Globus pallidus (tissue), 1 donor: Measurements from ENCODE around the gene RPS6KB1.
"Not testable (repeated sequence)": the region's sequence is repeated elsewhere in the genome, so short reads cannot be mapped to it uniquely, and the experiment has no call there.

Source experiments
- DNase-seq: peaks from one replicate; pipeline ENCODE4 v3.0.0-alpha.2; 2015; ENCODE audit warnings: low spot score

RPS6KB1 gene

GRCh38 chr17:59870482-59870881 is 22.4 kb upstream of the RPS6KB1 start:
- DNase-seq = no peak

GRCh38 chr17:59872351-59872750 is 20.6 kb upstream of the RPS6KB1 start:
- no peak for DNase-seq

- not testable (repeated sequence) for DNase-seq
These were observed 19.5 kb upstream of the RPS6KB1 start for GRCh38 chr17:59873414-59873813.

GRCh38 chr17:59874376-59874775 is 18.5 kb upstream of the RPS6KB1 start:
- no peak for DNase-seq

GRCh38 chr17:59876107-59876506 is 16.8 kb upstream of the RPS6KB1 start:
- DNase-seq = no peak

- DNase-seq = no peak
These were observed 15.0 kb upstream of the RPS6KB1 start for GRCh38 chr17:59877965-59878364.

- no peak for DNase-seq
These were observed 14.3 kb upstream of the RPS6KB1 start for GRCh38 chr17:59878624-59879023.

- no peak for DNase-seq
These were observed 8.1 kb upstream of the RPS6KB1 start for GRCh38 chr17:59884861-59885260.

GRCh38 chr17:59888145-59888750 is 4.7 kb upstream of the RPS6KB1 start:
- DNase-seq = no peak

- no peak for DNase-seq
These were observed 2.2 kb upstream of the RPS6KB1 start for GRCh38 chr17:59890720-59891119.

- DNase-seq = no peak
These were observed 534 bp upstream of the RPS6KB1 start for GRCh38 chr17:59892251-59892923.

- peak; percentile 15 for DNase-seq
These were observed 767 bp downstream of the RPS6KB1 start for GRCh38 chr17:59893676-59894100.

- no peak for DNase-seq
These were observed 4.2 kb downstream of the RPS6KB1 start for GRCh38 chr17:59897090-59897489.

- DNase-seq = no peak
These were observed 6.2 kb downstream of the RPS6KB1 start for GRCh38 chr17:59899099-59899498.

- no peak for DNase-seq
These were observed 8.7 kb downstream of the RPS6KB1 start for GRCh38 chr17:59901604-59902003.

- no peak for DNase-seq
These were observed 10.5 kb downstream of the RPS6KB1 start for GRCh38 chr17:59903455-59903854.

GRCh38 chr17:59907467-59907866 is 14.5 kb downstream of the RPS6KB1 start:
- DNase-seq = no peak

- DNase-seq = peak; percentile 15
These were observed 21.4 kb downstream of the RPS6KB1 start for GRCh38 chr17:59914274-59914854.

- DNase-seq = no peak
These were observed 23.5 kb downstream of the RPS6KB1 start for GRCh38 chr17:59916446-59916845.

- DNase-seq = not testable (repeated sequence)
These were observed 27.7 kb downstream of the RPS6KB1 start for GRCh38 chr17:59920637-59921036.

GRCh38 chr17:59930121-59930520 is 37.2 kb downstream of the RPS6KB1 start:
- DNase-seq = not testable (repeated sequence)

GRCh38 chr17:59930768-59931167 is 37.8 kb downstream of the RPS6KB1 start:
- DNase-seq = not testable (repeated sequence)

GRCh38 chr17:59933317-59933716 is 40.4 kb downstream of the RPS6KB1 start:
- DNase-seq = not testable (repeated sequence)
